Parathyroid adenoma (tissue), 2 donors: ENCODE measurements around the gene DXO.
A peak's percentile ranks its signal among the peaks of the same experiment; 100 is the strongest.

Experiments
- H2AFZ ChIP-seq: fragments of 300-600 bp; sonication (generic); one replicate; pipeline ENCODE4 v1.7.0; 2017; ENCODE audit warnings: antibody characterized with exemption, mild to moderate bottlenecking
- H3K27ac ChIP-seq: fragments of 300-600 bp; sonication (generic); one replicate; pipeline ENCODE4 v1.7.0; 2017
- H3K27me3 ChIP-seq: fragments of 300-600 bp; sonication (generic); one replicate; pipeline ENCODE4 v1.7.0; 2017; ENCODE audit warnings: low read length; ENCODE audit not compliant: control insufficient read depth, insufficient read depth
- H3K36me3 ChIP-seq: fragments of 300-600 bp; sonication (generic); one replicate; pipeline ENCODE4 v1.7.0; 2017; ENCODE audit warnings: low read length; ENCODE audit not compliant: control insufficient read depth, insufficient read depth
- H3K4me1 ChIP-seq: fragments of 300-600 bp; sonication (generic); one replicate; pipeline ENCODE4 v1.7.0; 2017; ENCODE audit warnings: control low read depth
- H3K4me2 ChIP-seq: fragments of 300-600 bp; sonication (generic); one replicate; pipeline ENCODE4 v1.7.0; 2017; ENCODE audit warnings: low read length
- H3K4me3 ChIP-seq: fragments of 300-600 bp; sonication (generic); one replicate; pipeline ENCODE4 v1.7.0; 2017; ENCODE audit warnings: low read depth, low read length
- H3K79me2 ChIP-seq: fragments of 300-600 bp; sonication (generic); one replicate; pipeline ENCODE4 v1.7.0; 2017; ENCODE audit warnings: control low read depth
- H3K9ac ChIP-seq: fragments of 300-600 bp; sonication (generic); one replicate; pipeline ENCODE4 v1.7.0; 2017; ENCODE audit warnings: mild to moderate bottlenecking
- H3K9me3 ChIP-seq: fragments of 300-600 bp; sonication (generic); one replicate; pipeline ENCODE4 v1.7.0; 2017; ENCODE audit warnings: low read length; ENCODE audit not compliant: control insufficient read depth
- CTCF ChIP-seq: fragments of 300-600 bp; sonication (generic); IDR thresholded peaks from one replicate; pipeline ENCODE4 v1.7.0; 2017; ENCODE audit warnings: antibody characterized with exemption, mild to moderate bottlenecking
- donor health status: primary hyperparathyroidism.

DXO gene

GRCh38 chr6:31963921-31964320 is 8.0 kb downstream of the DXO start:
- peaks cover 4% of the 10 kb centered on the region for H3K79me2 ChIP-seq
- H3K4me2 ChIP-seq, result no peak overlapping the region
- H3K4me1 ChIP-seq, result no peaks in the 10 kb centered on the region
- H3K9ac ChIP-seq, result no peak overlapping the region
- no peak overlapping the region for H2AFZ ChIP-seq
- no peak overlapping the region for H3K4me3 ChIP-seq
- TF ChIP-seq CTCF, result no peak
- no peak overlapping the region for H3K27ac ChIP-seq
- no peaks in the 10 kb centered on the region for H3K27me3 ChIP-seq
- H3K36me3 ChIP-seq, result no peaks in the 10 kb centered on the region
- H3K9me3 ChIP-seq, result no peaks in the 10 kb centered on the region

GRCh38 chr6:31961616-31962015 is 10.3 kb downstream of the DXO start:
- Histone ChIP-seq H3K9ac (no peak overlapping the region), H3K36me3 (no peaks in the 10 kb centered on the region)

GRCh38 chr6:31958741-31959739 is 12.9 kb downstream of the DXO start, which contains the start of the genes NELFE and SKIC2:
Gene NELFE (minus strand): TSS chr6:31958971. CDS start chr6:31958446, 525 bp downstream.
Gene SKIC2 (plus strand): TSS chr6:31959175. CDS start chr6:31959193, 18 bp downstream.
- no peaks in the 10 kb centered on the region for H3K36me3 ChIP-seq
- H3K4me2 ChIP-seq, result peak within 1 kb of the TSS; percentile 90
- H3K27me3 ChIP-seq, result no peaks in the 10 kb centered on the region
- H3K4me1 ChIP-seq, result peaks cover 9% of the 10 kb centered on the region
- H3K9ac ChIP-seq, result peak within 1 kb of the TSS; percentile 93
- peaks cover 11% of the 10 kb centered on the region for H3K79me2 ChIP-seq
- no peak for TF ChIP-seq CTCF
- H3K4me3 ChIP-seq, result peak within 1 kb of the TSS; percentile 89
- H3K9me3 ChIP-seq, result no peaks in the 10 kb centered on the region
- peak within 1 kb of the TSS; percentile 90 for H3K27ac ChIP-seq
- peak within 1 kb of the TSS; percentile 96 for H2AFZ ChIP-seq

More at GRCh38 chr6:31961616-31962015, 10.3 kb downstream of the DXO start:
- Histone ChIP-seq H3K27ac (no peak overlapping the region), H3K9me3 (no peaks in the 10 kb centered on the region), H2AFZ (no peak overlapping the region), H3K4me3 (no peak overlapping the region), H3K27me3 (no peaks in the 10 kb centered on the region), H3K4me2 (no peak overlapping the region), H3K4me1 (peaks cover 9% of the 10 kb centered on the region), H3K79me2 (peaks cover 11% of the 10 kb centered on the region)
- no peak for TF ChIP-seq CTCF

- Histone ChIP-seq H2AFZ (peak overlapping the region; percentile 96), H3K27ac (peak overlapping the region; percentile 90), H3K9ac (peak overlapping the region; percentile 93), H3K27me3 (no peaks in the 10 kb centered on the region), H3K4me2 (peak overlapping the region; percentile 90), H3K4me1 (peaks cover 9% of the 10 kb centered on the region), H3K9me3 (no peaks in the 10 kb centered on the region), H3K4me3 (peak overlapping the region; percentile 89), H3K36me3 (no peaks in the 10 kb centered on the region), H3K79me2 (peaks cover 11% of the 10 kb centered on the region)
- no peak for TF ChIP-seq CTCF
These were observed 13.6 kb downstream of the DXO start for GRCh38 chr6:31958412-31958740.
